ENCODE measurements around the gene ABL1.

The ABL1 gene

DNA sequence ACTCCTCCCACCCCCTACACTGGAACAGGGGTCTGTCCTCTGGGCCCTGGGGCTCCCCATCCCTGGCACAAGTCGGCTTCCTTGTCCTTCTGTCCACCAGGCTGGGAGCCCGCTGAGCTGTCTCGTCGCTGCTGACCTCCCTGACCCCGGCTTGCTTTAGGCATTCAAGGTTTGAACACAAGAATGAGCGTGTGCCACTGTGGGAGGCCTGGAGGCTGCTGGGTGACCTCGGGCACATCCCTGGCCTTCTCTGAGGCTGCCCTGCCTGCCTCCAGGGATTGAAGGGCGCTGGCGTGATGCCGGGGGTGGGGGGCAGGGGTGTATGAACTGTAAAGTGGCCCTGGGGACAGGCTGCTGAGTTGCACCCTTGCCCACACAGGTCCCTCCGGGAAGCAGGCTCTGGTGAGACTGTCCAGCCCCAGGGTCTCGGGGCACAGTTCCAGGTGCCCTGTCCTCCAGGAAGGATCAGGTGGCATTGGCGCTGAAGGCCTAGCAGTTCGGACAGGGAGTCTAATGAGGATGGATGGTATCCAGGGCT is 85.8 kb downstream of the ABL1 start:
- no peak for DNase-seq

DNA sequence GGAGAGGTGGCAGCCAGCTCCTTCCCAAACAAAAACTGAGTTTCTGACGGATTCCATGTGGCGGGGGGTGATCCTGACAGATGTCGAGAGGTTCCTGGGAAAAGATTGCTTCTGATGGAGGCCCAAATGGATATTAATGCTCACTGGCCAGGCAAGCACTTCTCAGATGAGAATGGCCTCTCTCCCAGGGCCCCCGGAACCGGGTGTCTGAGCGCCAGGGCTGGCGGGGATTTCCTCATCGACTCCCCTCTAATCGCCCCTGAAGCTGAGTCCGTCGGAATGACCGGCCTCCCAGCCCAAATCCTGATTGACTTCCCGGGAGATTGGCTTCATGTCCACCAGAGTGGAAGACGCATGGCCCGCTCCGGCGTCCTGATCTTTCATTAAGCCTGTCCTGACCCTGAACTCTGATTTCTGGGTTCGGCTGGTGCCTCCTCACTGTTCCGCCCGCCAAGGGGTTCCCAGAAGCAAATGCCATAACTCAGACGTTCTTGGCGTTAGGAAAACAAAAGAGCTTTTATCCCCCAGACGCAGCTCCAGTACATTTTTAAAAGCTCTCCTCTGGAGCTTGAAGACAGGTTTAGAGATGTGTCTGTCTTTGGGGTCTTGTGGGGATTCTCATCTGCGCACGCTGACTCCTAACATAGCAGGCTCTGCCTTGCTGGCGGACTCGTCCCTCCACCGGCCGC is 86.4 kb downstream of the ABL1 start:
- DNase-seq: no peak

- DNase-seq: no peak
Observed at GRCh38 chr9:130921989-130922892, 87.2 kb downstream of the ABL1 start.

DNA sequence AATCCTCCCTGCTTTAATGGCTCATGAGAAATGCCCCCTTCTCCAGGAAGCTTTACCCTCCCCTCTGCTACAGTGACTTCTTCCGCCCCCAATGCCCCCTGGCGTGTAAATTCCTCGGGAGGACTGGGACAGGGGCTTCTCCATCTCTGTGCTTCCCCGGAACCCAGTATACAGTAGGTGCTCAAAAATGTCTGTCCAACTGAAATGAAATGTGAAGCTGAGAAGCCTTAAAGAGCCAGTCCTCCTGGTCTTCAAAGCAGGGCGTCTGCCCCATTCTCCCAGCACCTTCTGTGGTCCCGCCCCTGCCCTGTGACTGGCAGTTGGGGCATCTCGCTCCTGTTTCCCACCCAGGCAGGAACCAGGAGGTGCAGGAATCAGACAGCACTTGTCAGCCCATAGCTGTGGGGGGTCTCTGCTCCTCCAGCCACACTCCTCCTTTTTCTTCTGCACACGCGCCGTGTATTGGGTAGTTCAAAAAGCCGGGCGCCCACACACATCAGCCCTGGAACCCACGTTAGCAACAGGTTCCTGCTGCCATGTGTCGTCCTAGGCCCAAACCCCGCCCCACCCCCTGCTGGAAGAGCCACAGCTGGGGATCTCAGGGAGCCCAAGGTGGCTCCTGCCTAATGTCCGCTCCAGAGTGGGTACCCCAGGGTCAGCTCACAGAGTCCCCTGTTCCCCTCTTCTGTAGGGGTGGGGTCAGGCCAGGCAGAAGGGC is 88.0 kb downstream of the ABL1 start:
- DNase-seq: no peak

DNA sequence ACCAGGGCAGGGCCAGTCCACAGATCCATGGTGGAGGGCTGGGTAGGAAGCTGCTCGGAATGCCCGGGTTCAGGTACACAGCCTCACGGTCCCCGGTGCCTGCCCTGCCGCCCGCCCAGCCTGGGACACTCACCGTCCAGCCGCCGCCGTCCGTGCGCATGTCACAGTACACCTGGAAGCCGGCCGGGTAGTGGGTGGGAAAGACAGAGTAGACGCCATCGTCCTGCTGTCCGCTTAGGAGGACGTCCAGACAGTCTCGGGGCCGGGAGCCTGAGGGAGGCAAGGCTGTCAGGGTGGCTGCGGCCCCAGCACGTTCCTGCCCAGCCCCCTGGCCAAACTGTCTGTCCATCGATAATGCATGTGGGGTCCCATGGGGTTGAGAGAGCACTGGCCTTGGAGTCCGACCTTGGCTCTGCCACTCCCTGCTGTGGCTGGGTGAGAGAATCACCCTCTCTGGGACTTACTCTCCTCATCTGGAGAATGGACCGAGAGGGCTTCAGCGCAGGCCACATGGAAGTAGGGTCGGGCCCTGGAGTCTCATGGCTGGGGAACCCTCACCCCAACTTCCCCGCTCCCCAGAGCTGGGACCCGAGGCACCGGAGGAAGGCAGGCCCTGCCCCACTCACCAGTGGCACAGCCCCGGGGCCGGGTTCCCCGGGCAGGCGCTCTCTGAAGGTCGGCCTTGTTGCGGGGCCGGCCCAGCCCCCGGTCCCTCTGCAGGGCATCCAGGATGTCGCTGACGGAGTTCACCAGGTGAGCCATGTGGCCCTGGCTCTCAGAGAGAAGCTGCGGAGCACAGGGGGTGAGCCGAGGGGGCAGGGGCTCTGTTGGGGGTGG is 88.8 kb downstream of the ABL1 start:
- DNase-seq: no peak

DNA sequence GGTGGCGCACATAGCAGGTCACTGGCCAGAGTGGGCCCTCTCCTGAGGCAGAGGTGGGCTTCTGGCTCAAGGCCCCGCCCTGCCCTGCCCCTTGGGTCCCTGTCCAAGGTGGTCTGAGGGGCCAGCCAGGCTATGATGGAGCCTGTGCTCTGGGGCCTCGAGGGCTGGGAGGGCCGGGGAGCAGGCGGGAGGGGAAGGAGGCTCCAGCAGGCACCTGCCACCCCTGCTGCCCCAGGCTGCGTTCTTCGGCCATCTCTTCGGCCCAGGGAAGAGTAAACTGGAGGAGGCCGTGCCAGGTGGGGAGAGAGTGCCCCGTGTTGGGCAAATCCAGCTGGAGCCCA is 89.4 kb downstream of the ABL1 start:
- DNase-seq: no peak

- DNase-seq: no peak
Observed at GRCh38 chr9:130925050-130925678, 90.1 kb downstream of the ABL1 start.

GRCh38 chr9:130927338-130927737 is 92.3 kb downstream of the ABL1 start:
- DNase-seq: no peak

- no peak for DNase-seq
Observed at GRCh38 chr9:130927995-130928900, 93.2 kb downstream of the ABL1 start.

GRCh38 chr9:130929571-130930038 is 94.6 kb downstream of the ABL1 start:
- no peak for DNase-seq

DNA sequence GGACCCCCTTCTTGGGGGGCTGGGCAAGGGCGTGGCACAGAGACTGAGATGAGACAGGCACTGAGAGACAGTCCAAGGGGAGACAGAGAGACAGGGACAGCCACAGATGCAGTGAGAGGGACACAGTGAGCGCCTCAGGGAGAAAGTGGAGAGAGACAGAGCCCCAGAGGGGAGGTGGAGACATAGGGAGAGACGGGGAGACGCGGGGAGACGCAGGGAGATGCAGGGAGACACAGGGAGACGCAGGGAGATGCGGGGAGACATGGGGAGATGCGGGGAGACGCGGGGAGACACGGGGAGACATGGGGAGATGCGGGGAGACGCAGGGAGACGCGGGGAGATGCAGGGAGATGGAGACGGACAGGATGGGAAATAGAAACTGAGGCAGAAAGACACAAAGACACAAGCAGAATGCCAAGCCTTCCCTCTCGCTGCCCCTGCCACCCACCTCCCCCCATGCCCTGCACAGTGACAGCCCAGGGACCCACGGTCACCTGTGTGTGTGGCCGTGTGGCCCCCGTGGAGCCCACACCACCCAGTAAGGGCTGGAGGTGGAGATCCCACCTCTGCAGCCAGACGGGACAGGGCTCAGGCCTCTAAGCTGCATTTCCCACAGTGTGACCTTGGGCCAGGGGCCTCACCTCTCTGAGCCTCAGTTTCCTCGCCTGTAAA is 95.2 kb downstream of the ABL1 start:
- no peak for DNase-seq

GRCh38 chr9:130930804-130931349 is 95.8 kb downstream of the ABL1 start:
- no peak for DNase-seq

DNA sequence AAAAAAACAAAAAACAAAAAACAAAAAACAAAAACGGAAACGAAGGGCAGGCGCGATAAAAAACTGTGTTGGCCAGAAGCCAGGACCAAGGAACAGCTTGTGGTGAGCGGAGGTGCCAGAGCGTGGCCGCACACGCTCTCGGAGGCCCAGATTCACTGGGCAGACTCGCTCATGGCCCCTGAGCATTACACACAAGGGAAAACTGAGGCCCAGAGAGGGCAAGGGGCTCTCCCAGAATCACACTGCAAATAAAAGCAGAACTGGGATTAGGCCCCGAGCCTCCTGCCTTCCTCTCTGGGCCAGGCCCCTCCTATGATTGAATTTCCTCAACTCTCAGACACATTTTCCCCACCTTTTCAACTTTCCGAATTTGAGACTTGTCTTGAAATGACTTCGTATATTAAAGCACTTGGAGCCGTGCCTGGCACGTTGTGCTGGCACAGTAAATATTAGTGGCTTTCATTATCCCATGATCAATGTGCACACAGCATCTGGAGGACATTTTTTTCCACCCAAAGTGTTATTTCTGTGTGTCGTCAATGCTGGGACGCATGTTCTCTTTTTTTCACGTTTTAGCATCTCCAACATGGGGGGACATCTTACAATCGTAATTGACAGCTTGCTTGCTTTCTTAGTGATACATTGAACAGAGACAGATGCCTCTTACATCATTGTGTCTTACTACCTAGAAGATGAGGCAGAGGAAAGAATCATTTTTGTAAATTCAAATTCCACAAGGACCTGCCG is 96.6 kb downstream of the ABL1 start:
- no peak for DNase-seq

- DNase-seq: no peak
Observed at GRCh38 chr9:130932255-130933079, 97.4 kb downstream of the ABL1 start.

DNA sequence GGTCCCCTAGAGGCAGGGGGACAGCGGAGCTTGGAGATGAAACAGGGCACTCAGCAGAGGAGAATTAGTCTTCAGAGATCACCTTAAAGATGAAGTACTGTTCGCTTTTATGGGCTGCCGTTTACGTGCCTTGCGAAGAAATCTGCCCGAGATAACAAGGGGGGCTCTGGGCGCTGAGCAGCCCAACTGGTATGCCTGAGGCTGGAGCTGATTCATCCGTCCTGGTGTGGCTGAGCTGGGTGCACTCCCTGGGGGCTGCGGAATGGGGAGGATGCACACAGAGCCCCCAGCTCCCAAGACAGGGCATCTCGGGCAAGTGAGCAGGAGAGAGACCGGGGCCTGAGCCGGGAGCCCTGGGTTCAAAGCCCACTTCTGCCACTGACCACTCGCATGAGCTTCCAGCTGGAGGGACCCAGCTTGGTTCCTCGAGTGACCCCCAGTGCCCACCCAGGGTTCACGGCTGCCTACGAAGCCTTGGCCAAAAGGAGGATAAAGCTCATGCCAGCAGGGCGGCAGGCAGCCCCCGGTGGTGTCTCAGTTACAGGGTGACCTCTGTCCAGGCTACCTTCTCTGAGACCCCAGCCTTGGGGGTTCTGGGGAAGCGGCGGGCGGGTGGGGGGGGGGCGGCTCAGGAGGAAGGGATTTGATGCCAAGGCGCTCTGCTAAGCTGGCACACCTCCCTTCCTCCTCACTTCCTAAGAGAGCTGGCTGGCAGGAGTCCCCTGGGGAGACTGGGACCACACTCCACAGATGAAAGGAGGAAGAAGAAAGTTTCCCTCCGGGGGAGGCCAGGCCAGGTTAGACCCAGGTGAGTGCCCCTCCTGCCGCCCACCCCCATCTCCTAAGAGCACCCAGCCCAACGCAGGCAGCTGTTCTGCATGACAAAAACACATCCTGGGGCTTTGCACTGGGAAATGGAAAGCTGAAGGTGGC is 98.3 kb downstream of the ABL1 start:
- no peak for DNase-seq

DNA sequence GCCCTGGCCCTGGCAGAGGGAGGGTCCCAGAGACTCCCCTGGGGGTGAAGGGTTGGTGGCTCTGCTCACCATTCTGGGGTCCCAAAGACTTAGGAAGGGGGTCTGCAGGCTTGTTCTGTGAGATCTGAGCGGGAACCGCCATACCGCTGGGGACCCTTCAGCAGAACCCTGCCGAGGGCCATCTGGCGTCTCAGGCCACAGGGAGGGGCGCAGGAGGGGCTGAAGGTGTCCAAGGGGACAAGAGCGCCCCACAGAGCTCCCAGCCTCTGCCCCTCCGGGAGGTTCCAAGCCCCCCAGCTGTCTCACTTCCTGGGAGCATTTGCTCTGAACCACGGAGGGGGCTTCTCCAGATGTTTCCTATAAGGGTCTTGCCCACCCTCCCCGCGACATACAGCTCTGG is 99.2 kb downstream of the ABL1 start:
- DNase-seq: no peak
